Measurements from ENCODE around the gene ATXN7L1. TPM values are rescaled to one million over a fixed set of nuclear protein-coding genes. Genes with fewer than 3 reads are reported as not detected.

The ATXN7L1 gene
- total and polyA plus RNA-seq, 2 of the 4 experiments (the other 2 are of a cell fraction) = 3.5 to 4.3 TPM

DNA sequence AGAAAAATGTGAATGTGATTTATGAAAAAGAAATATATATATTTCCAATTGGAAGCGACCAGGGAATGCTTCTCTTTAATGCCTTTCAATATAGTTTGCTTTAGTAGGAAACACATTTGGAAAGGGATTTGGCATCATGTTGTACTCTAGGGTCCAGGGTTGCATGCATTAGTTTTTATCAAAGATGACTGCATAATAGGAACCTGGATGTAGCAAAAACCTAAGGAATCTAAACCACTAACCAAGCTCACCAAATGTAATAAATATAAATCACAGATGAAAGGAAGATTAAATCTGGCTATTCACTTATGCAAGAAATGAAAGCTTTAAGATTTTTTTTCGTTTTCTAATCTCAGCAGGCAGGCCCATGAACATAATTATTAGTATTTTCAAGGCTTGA, 120.0 kb downstream of the ATXN7L1 start:
- no peak overlapping the region for H3K4me2 ChIP-seq (ENCODE audit: low read depth, low read length)
- H3K9me3 ChIP-seq (ENCODE audit: control insufficient read depth, insufficient read depth, low read length) = no peaks in the 10 kb centered on the region
- TF ChIP-seq CHD1 (IDR thresholded peaks at IDR 0.05; ENCODE audit: low read depth, low read length) (no peak), CEBPB (IDR thresholded peaks at IDR 0.05; ENCODE audit: low read depth, low read length) (no peak), MAZ (IDR thresholded peaks at IDR 0.05; ENCODE audit: borderline replicate concordance, low read depth, low read length) (no peak), RAD21 (IDR thresholded peaks at IDR 0.05; ENCODE audit: low read length) (no peak), RFX5 (IDR thresholded peaks at IDR 0.05; ENCODE audit: low read depth, low read length) (no peak), NFE2L2 (IDR thresholded peaks at IDR 0.05; ENCODE audit: low read depth, low read length) (no peak), BHLHE40 (IDR thresholded peaks at IDR 0.05; ENCODE audit: low read depth, low read length) (no peak), POLR2A (IDR thresholded peaks at IDR 0.05; ENCODE audit: low read depth, low read length) (no peak), MAFK (IDR thresholded peaks at IDR 0.05; ENCODE audit: low read depth, low read length) (no peak), FOS (IDR thresholded peaks at IDR 0.05; ENCODE audit: low read depth, low read length) (no peak), SMC3 (IDR thresholded peaks at IDR 0.05; ENCODE audit: low read depth, low read length) (no peak), RCOR1 (IDR thresholded peaks at IDR 0.05; ENCODE audit: insufficient replicate concordance, low read length) (no peak), MXI1 (IDR thresholded peaks at IDR 0.05; ENCODE audit: borderline replicate concordance, low read depth, low read length) (no peak)
- TF ChIP-seq, protein P1, sequence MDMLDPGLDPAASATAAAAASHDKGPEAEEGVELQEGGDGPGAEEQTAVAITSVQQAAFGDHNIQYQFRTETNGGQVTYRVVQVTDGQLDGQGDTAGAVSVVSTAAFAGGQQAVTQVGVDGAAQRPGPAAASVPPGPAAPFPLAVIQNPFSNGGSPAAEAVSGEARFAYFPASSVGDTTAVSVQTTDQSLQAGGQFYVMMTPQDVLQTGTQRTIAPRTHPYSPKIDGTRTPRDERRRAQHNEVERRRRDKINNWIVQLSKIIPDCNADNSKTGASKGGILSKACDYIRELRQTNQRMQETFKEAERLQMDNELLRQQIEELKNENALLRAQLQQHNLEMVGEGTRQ (IDR thresholded peaks at IDR 0.05; ENCODE audit: low read depth, low read length) = no peak
- TF ChIP-seq, protein P2, sequence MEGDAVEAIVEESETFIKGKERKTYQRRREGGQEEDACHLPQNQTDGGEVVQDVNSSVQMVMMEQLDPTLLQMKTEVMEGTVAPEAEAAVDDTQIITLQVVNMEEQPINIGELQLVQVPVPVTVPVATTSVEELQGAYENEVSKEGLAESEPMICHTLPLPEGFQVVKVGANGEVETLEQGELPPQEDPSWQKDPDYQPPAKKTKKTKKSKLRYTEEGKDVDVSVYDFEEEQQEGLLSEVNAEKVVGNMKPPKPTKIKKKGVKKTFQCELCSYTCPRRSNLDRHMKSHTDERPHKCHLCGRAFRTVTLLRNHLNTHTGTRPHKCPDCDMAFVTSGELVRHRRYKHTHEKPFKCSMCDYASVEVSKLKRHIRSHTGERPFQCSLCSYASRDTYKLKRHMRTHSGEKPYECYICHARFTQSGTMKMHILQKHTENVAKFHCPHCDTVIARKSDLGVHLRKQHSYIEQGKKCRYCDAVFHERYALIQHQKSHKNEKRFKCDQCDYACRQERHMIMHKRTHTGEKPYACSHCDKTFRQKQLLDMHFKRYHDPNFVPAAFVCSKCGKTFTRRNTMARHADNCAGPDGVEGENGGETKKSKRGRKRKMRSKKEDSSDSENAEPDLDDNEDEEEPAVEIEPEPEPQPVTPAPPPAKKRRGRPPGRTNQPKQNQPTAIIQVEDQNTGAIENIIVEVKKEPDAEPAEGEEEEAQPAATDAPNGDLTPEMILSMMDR (conservative IDR thresholded peaks at IDR 0.05; ENCODE audit: low read depth, low read length) = no peak
- TF ChIP-seq, protein P3, sequence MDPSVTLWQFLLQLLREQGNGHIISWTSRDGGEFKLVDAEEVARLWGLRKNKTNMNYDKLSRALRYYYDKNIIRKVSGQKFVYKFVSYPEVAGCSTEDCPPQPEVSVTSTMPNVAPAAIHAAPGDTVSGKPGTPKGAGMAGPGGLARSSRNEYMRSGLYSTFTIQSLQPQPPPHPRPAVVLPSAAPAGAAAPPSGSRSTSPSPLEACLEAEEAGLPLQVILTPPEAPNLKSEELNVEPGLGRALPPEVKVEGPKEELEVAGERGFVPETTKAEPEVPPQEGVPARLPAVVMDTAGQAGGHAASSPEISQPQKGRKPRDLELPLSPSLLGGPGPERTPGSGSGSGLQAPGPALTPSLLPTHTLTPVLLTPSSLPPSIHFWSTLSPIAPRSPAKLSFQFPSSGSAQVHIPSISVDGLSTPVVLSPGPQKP (IDR thresholded peaks at IDR 0.05; ENCODE audit: borderline replicate concordance, low read depth, low read length) = no peak
- dilution Hi-C loops (cut with HindIII; ENCODE audit: low sequenced_read_pairs, unreplicated experiment) = no loop called here
- H2AFZ ChIP-seq (replicated peaks; ENCODE audit: low read length, poor library complexity) = no peak overlapping the region
- no peak overlapping the region for H3K14ac ChIP-seq (replicated peaks; ENCODE audit: low read depth, low read length)
- H4K5ac ChIP-seq (ENCODE audit: low read depth, low read length) = no peak overlapping the region
- POLR2A ChIA-PET (ENCODE audit: unreplicated experiment) = no interaction called here
- no peak overlapping the region for H2BK120ac ChIP-seq (ENCODE audit: low read depth, low read length)
- no peak overlapping the region for H4K91ac ChIP-seq (ENCODE audit: insufficient read depth, low read depth, low read length)
- no peak for ATAC-seq (ENCODE audit: low read depth)
- H4K20me1 ChIP-seq (ENCODE audit: insufficient read depth, low read length) = no peaks in the 10 kb centered on the region; the same call in 1 of the 2 replicates
- intact Hi-C loops (cut with micrococcal nuclease) = no loop called here
- CTCF ChIA-PET = no interaction called here
- H2BK15ac ChIP-seq (ENCODE audit: low read depth, low read length) = no peak overlapping the region
- H3K4ac ChIP-seq (ENCODE audit: low read depth, low read length) = no peak overlapping the region
- H2AK5ac ChIP-seq (ENCODE audit: low read depth, low read length) = no peak overlapping the region
- BruUV-seq (replicated peaks) = no TSS peak
- H3K56ac ChIP-seq (ENCODE audit: extremely low read depth, insufficient read depth, low read length) = no peak overlapping the region
- no peak overlapping the region for H3K27ac ChIP-seq (ENCODE audit: insufficient read depth, low read length)
- no peak overlapping the region for H2BK20ac ChIP-seq (ENCODE audit: low read depth, low read length)
- no peak for DNase-seq
- no peak overlapping the region for H3K23ac ChIP-seq (ENCODE audit: low read depth, low read length)
- H3K4me3 ChIP-seq (ENCODE audit: insufficient read depth, low read depth, low read length) = no peak overlapping the region
- H3K4me1 ChIP-seq (ENCODE audit: control insufficient read depth, insufficient read depth, low read length) = peaks cover 14% of the 10 kb centered on the region
- peaks cover 0 to 4% of the 10 kb centered on the region in 2 experiments; a peak in 1 of 4 replicates for H3K79me1 ChIP-seq (ENCODE audit: low read depth in 1 of 2, low read length in 2 of 2)
- H4K8ac ChIP-seq (ENCODE audit: low read depth in 2 of 2, low read length in 2 of 2) = no peak overlapping the region
- H3K36me3 ChIP-seq (ENCODE audit: control insufficient read depth, insufficient read depth, low read length) = peaks cover 2% of the 10 kb centered on the region; the same call in 1 of the 2 replicates
- no peaks in the 10 kb centered on the region for H3K27me3 ChIP-seq (ENCODE audit: control insufficient read depth, insufficient read depth, low read length)
- no CpG with 5 or more reads among the region's 2 CpGs for WGBS, 2 experiments (ENCODE audit: extremely low coverage in 2 of 2, insufficient read length in 1 of 2)
- in situ Hi-C loops (cut with MboI; ENCODE audit: low sequenced_read_pairs) = loop anchor here (10.0 kb wide), 1 partner anchor 388 kb away; no protein-coding TSS in a partner anchor
- H2BK5ac ChIP-seq (ENCODE audit: low read depth, low read length, poor library complexity, severe bottlenecking) = no peak overlapping the region
- peaks cover 6% of the 10 kb centered on the region; the same call in 1 of the 2 replicates for H3K9me1 ChIP-seq (ENCODE audit: insufficient read depth, low read length)
- H3K18ac ChIP-seq (ENCODE audit: low read depth, low read length) = no peak overlapping the region
- H3K9ac ChIP-seq (ENCODE audit: low read depth, low read length) = no peak overlapping the region
- no peak overlapping the region for H2AK9ac ChIP-seq (replicated peaks; ENCODE audit: low read depth, low read length, poor library complexity)

All from IMR-90 (cell line).